Activated gamma-delta T cell (primary cell): ENCODE data around the gene TEX36.
A peak's percentile ranks its signal among the peaks of the same experiment; 100 is the strongest.
"Not testable (repeated sequence)": the region's sequence is repeated elsewhere in the genome, so short reads cannot be mapped to it uniquely, and the experiment has no call there.

ENCODE experiments used
- DNase-seq: peaks from one replicate; lab custom pipeline; 2025; lab: John Stamatoyannopoulos, UW
- total RNA-seq, 2 donors: gene quantifications; one replicate each; lab custom pipeline; 2026; lab: John Stamatoyannopoulos, UW

Gene TEX36
- total RNA-seq, result 0 reads per million in 2 donors

- DNase-seq, result no peak
Observed at GRCh38 chr10:125683063-125683462, at the start of gene TEX36. TEX36 (minus strand) TSS chr10:125683163; CDS start chr10:125682989, 174 bp downstream.

- DNase-seq, result no peak
Observed at GRCh38 chr10:125727436-125727835, 44.5 kb upstream of the TEX36 start.

- no peak for DNase-seq
Observed at GRCh38 chr10:125726914-125727313, 44.0 kb upstream of the TEX36 start.

GRCh38 chr10:125722811-125723210 is 39.8 kb upstream of the TEX36 start:
- no peak for DNase-seq

- no peak for DNase-seq
Observed at GRCh38 chr10:125721035-125721434, 38.1 kb upstream of the TEX36 start.

GRCh38 chr10:125720002-125720382 is 37.0 kb upstream of the TEX36 start:
- DNase-seq, result no peak

GRCh38 chr10:125719173-125720001 is 36.4 kb upstream of the TEX36 start, which contains the start of gene EDRF1:
EDRF1 (plus strand) TSS chr10:125719709; CDS start chr10:125719808, 99 bp downstream.
- DNase-seq, result peak; percentile 96

- not testable (repeated sequence) for DNase-seq
Observed at GRCh38 chr10:125714728-125715127, 31.8 kb upstream of the TEX36 start.

GRCh38 chr10:125711110-125711750 is 28.3 kb upstream of the TEX36 start:
- no peak for DNase-seq

- DNase-seq, result no peak
Observed at GRCh38 chr10:125709553-125710474, 26.9 kb upstream of the TEX36 start.

- DNase-seq, result no peak
Observed at GRCh38 chr10:125708971-125709503, 26.1 kb upstream of the TEX36 start.

- no peak for DNase-seq
Observed at GRCh38 chr10:125707541-125708468, 24.8 kb upstream of the TEX36 start.

GRCh38 chr10:125700355-125700911 is 17.5 kb upstream of the TEX36 start:
- no peak for DNase-seq

- DNase-seq, result no peak
Observed at GRCh38 chr10:125699562-125700143, 16.7 kb upstream of the TEX36 start.

- no peak for DNase-seq
Observed at GRCh38 chr10:125698481-125698998, 15.6 kb upstream of the TEX36 start.

- DNase-seq, result not testable (repeated sequence)
Observed at GRCh38 chr10:125696884-125697283, 13.9 kb upstream of the TEX36 start.

- no peak for DNase-seq
Observed at GRCh38 chr10:125694883-125695282, 11.9 kb upstream of the TEX36 start.

GRCh38 chr10:125693524-125693847 is 10.5 kb upstream of the TEX36 start:
- DNase-seq, result no peak

GRCh38 chr10:125692601-125693523 is 9.9 kb upstream of the TEX36 start:
- no peak for DNase-seq
